H9 (cell line): Measurements from ENCODE around the gene FBXO47. TPM values are rescaled to one million over a fixed set of nuclear protein-coding genes. Genes with fewer than 3 reads are reported as not detected.

Experiments used
- DNase-seq: peaks from one replicate; pipeline ENCODE4 v3.0.0-alpha.2; 2017
- H2AFZ ChIP-seq: one replicate; pipeline ENCODE4 v1.6.1; 2013; ENCODE audit warnings: mild to moderate bottlenecking, low read length, control low read depth, moderate library complexity
- H2AK5ac ChIP-seq: 2 replicates; pipeline ENCODE4 v1.6.1; 2013; ENCODE audit warnings: low read length, control low read depth, mixed read lengths; ENCODE audit not compliant: insufficient read length
- H2BK120ac ChIP-seq: one replicate; pipeline ENCODE4 v1.6.1; 2013; ENCODE audit warnings: low read depth, mild to moderate bottlenecking, low read length, control low read depth, inconsistent platforms; ENCODE audit not compliant: poor library complexity, severe bottlenecking
- H2BK12ac ChIP-seq: 2 replicates; pipeline ENCODE4 v1.6.1; 2013; ENCODE audit warnings: low read length, control low read depth, mixed read lengths, low read depth; ENCODE audit not compliant: insufficient read length
- H2BK15ac ChIP-seq: 2 replicates; pipeline ENCODE4 v1.6.1; 2013; ENCODE audit warnings: low read depth, low read length, control low read depth
- H2BK20ac ChIP-seq: one replicate; pipeline ENCODE4 v1.6.1; 2013; ENCODE audit warnings: low read depth, mild to moderate bottlenecking, low read length, control low read depth, inconsistent platforms; ENCODE audit not compliant: poor library complexity, severe bottlenecking
- H2BK5ac ChIP-seq: 2 replicates; pipeline ENCODE4 v1.6.1; 2013; ENCODE audit warnings: low read length, control low read depth, mixed read lengths; ENCODE audit not compliant: insufficient read length
- H3K14ac ChIP-seq: 2 replicates; pipeline ENCODE4 v1.6.1; 2013; ENCODE audit warnings: low read length, control low read depth; ENCODE audit not compliant: insufficient read depth
- H3K18ac ChIP-seq: 2 replicates; pipeline ENCODE4 v1.6.1; 2013; ENCODE audit warnings: low read depth, mild to moderate bottlenecking, mixed read lengths, low read length, control low read depth; ENCODE audit not compliant: insufficient read length
- H3K23ac ChIP-seq: 2 replicates; pipeline ENCODE4 v1.6.1; 2013; ENCODE audit warnings: low read length, control low read depth, mixed read lengths, low read depth; ENCODE audit not compliant: insufficient read length
- H3K23me2 ChIP-seq: 2 replicates; pipeline ENCODE4 v1.6.1; 2013; ENCODE audit warnings: low read depth, mild to moderate bottlenecking, mixed read lengths, low read length, control low read depth; ENCODE audit not compliant: insufficient read length, poor library complexity, severe bottlenecking
- H3K27ac ChIP-seq: 2 replicates; pipeline ENCODE4 v1.5.1; 2013; ENCODE audit warnings: low read length, control low read depth, mixed read lengths, low read depth; ENCODE audit not compliant: insufficient read length
- H3K27me3 ChIP-seq: 2 replicates; pipeline ENCODE4 v1.6.1; 2013; ENCODE audit warnings: low read length, control low read depth, inconsistent platforms; ENCODE audit not compliant: insufficient read depth
- H3K4ac ChIP-seq: 2 replicates; pipeline ENCODE4 v1.6.1; 2013; ENCODE audit warnings: low read depth, mild to moderate bottlenecking, control low read depth, inconsistent platforms, low read length, moderate library complexity
- H3K4me1 ChIP-seq: 2 replicates; pipeline ENCODE4 v1.6.1; 2013; ENCODE audit warnings: low read length, control low read depth, inconsistent platforms; ENCODE audit not compliant: insufficient read depth
- H3K4me2 ChIP-seq: 2 replicates; pipeline ENCODE4 v1.6.1; 2013; ENCODE audit warnings: low read length, control low read depth, mixed read lengths; ENCODE audit not compliant: insufficient read length, insufficient read depth
- H3K56ac ChIP-seq: 2 replicates; pipeline ENCODE4 v1.6.1; 2013; ENCODE audit warnings: low read depth, mild to moderate bottlenecking, mixed read lengths, low read length, control low read depth; ENCODE audit not compliant: insufficient read length
- H3K79me1 ChIP-seq: 2 replicates; pipeline ENCODE4 v1.6.1; 2013; ENCODE audit warnings: low read depth, mild to moderate bottlenecking, moderate library complexity, low read length, control low read depth, inconsistent platforms; ENCODE audit not compliant: insufficient read depth, poor library complexity, severe bottlenecking
- H3K79me2 ChIP-seq: 2 replicates; pipeline ENCODE4 v1.6.1; 2013; ENCODE audit warnings: low read length, control low read depth, inconsistent platforms; ENCODE audit not compliant: insufficient read depth
- H3K9ac ChIP-seq: 2 replicates; pipeline ENCODE4 v1.6.1; 2013; ENCODE audit warnings: low read length, control low read depth, mixed read lengths; ENCODE audit not compliant: insufficient read length; ENCODE audit errors: extremely low read depth
- H3K9me3 ChIP-seq: one replicate; pipeline ENCODE4 v1.6.1; 2013; ENCODE audit warnings: low read depth, low read length, inconsistent platforms; ENCODE audit not compliant: control insufficient read depth
- H3T11ph ChIP-seq: one replicate; pipeline ENCODE4 v1.6.1; 2013; ENCODE audit warnings: mild to moderate bottlenecking, low read length, control low read depth, inconsistent platforms
- H4K20me1 ChIP-seq: one replicate; pipeline ENCODE4 v1.6.1; 2013; ENCODE audit not compliant: control insufficient read depth, insufficient read length, insufficient read depth
- H4K5ac ChIP-seq: 2 replicates; pipeline ENCODE4 v1.6.1; 2013; ENCODE audit warnings: low read depth, mild to moderate bottlenecking, mixed read lengths, low read length, control low read depth; ENCODE audit not compliant: insufficient read length
- H4K8ac ChIP-seq: replicated peaks from 2 replicates; pipeline ENCODE4 v1.6.1; 2013; ENCODE audit warnings: low read length, control low read depth, mixed read lengths, low read depth; ENCODE audit not compliant: insufficient read length
- H4K91ac ChIP-seq: 2 replicates; pipeline ENCODE4 v1.6.1; 2013; ENCODE audit warnings: low read depth, mild to moderate bottlenecking, moderate library complexity, mixed read lengths, low read length, control low read depth; ENCODE audit not compliant: insufficient read length
- H3K27ac Mint-ChIP-seq, 3 experiments: 2 replicates in 2 of 3; 3 replicates in 1 of 3; pipeline ENCODE4 v1.8.0; 2020 to 2021; ENCODE audit warnings: mixed read lengths in 3 of 3, mild to moderate bottlenecking in 1 of 3, moderate library complexity in 1 of 3
- H3K27me3 Mint-ChIP-seq: 2 replicates; pipeline ENCODE4 v1.8.0; 2021; ENCODE audit warnings: low read depth, mild to moderate bottlenecking, moderate library complexity, mixed read lengths
- H3K36me3 Mint-ChIP-seq, 3 experiments: 2 replicates in 2 of 3; 3 replicates in 1 of 3; pipeline ENCODE4 v1.8.0; 2020 to 2021; ENCODE audit warnings: low read depth in 3 of 3, mixed read lengths in 3 of 3; ENCODE audit not compliant: insufficient read depth in 1 of 3
- H3K4me1 Mint-ChIP-seq, 2 experiments: 2 replicates each; pipeline ENCODE4 v1.8.0; 2020; ENCODE audit warnings: mixed read lengths in 2 of 2
- H3K4me3 Mint-ChIP-seq, 2 experiments: 2 replicates in 1 of 2; 3 replicates in 1 of 2; pipeline ENCODE4 v1.8.0; 2020 to 2021; ENCODE audit warnings: mild to moderate bottlenecking in 2 of 2, mixed read lengths in 2 of 2, moderate library complexity in 1 of 2
- H3K9me3 Mint-ChIP-seq, 2 experiments: 2 replicates in 1 of 2; 3 replicates in 1 of 2; pipeline ENCODE4 v1.8.0; 2020; ENCODE audit warnings: mild to moderate bottlenecking in 2 of 2, mixed read lengths in 2 of 2, moderate library complexity in 1 of 2
- WGBS: extraction: QIAGEN DNeasy Blood & Tissue Kit; methylation state at CpG from one replicate; pipeline ENCODE4 v1.1.7; 2013; ENCODE audit warnings: missing lambda C conversion rate, low lambda C conversion rate, mixed read lengths; ENCODE audit not compliant: insufficient read length; ENCODE audit errors: extremely low coverage; 5-methylcytosine and 5-hydroxymethylcytosine counted together
- total RNA-seq: library from RNA; stranded (reverse); gene quantifications from 2 replicates; pipeline ENCODE4 v1.2.1, GENCODE V29; 2021
- TF ChIP-seq, protein P1 (sequence below): fragments of 200-600 bp; sonication (generic); conservative IDR thresholded peaks from 3 replicates; pipeline ENCODE4 v1.8.0; 2021; ENCODE audit warnings: antibody characterized with exemption, mild to moderate bottlenecking

The FBXO47 gene
- total RNA-seq, 1 experiment from 2014 or later, result not detected

DNA sequence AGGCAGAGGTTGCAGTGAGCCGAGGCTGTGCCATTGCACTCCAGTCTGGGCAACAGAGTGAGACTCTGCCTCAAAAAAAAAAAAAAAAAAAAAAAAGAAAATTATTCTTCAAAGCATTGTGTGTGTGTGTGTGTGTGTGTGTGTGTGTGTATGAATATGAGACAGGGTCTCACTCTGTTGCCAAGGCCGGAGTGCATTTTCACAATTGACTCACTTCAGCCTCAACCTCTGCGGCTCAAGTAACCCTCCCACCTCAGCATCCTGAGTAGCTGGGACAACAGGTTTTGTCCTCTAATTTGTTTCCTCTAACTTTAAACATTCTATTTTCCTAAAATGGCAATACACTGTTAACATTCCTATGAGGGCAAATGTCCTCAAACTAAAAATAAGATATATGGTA, 7.7 kb downstream of the FBXO47 start:
- Histone ChIP-seq H3K4me1 (no peaks in the 10 kb centered on the region), H4K5ac (no peak overlapping the region), H2BK120ac (no peak overlapping the region), H4K8ac (no peak overlapping the region), H2BK12ac (no peak overlapping the region), H3K27ac (no peak overlapping the region), H3K23ac (no peak overlapping the region), H2BK20ac (no peak overlapping the region), H3K27me3 (no peaks in the 10 kb centered on the region), H4K91ac (no peak overlapping the region), H3K14ac (no peak overlapping the region), H3K23me2 (no peaks in the 10 kb centered on the region), H2BK5ac (no peak overlapping the region), H3K4me2 (no peak overlapping the region), H3K4ac (no peak overlapping the region), H4K20me1 (no peaks in the 10 kb centered on the region), H3K56ac (no peak overlapping the region), H3K79me2 (no peaks in the 10 kb centered on the region), H3K18ac (no peak overlapping the region), H3K9ac (no peak overlapping the region), H3K9me3 (no peaks in the 10 kb centered on the region), H2AK5ac (no peak overlapping the region), H2BK15ac (no peak overlapping the region), H3K79me1 (no peaks in the 10 kb centered on the region), H2AFZ (no peak overlapping the region), H3T11ph (no peak overlapping the region)
- no peaks in the 10 kb centered on the region for H3K9me3 Mint-ChIP-seq
- no CpG with 5 or more reads among the region's 3 CpGs for WGBS
- H3K27me3 Mint-ChIP-seq, result no peaks in the 10 kb centered on the region
- H3K27ac Mint-ChIP-seq, result no peak overlapping the region
- no peaks in the 10 kb centered on the region for H3K4me1 Mint-ChIP-seq
- TF ChIP-seq, protein P1, sequence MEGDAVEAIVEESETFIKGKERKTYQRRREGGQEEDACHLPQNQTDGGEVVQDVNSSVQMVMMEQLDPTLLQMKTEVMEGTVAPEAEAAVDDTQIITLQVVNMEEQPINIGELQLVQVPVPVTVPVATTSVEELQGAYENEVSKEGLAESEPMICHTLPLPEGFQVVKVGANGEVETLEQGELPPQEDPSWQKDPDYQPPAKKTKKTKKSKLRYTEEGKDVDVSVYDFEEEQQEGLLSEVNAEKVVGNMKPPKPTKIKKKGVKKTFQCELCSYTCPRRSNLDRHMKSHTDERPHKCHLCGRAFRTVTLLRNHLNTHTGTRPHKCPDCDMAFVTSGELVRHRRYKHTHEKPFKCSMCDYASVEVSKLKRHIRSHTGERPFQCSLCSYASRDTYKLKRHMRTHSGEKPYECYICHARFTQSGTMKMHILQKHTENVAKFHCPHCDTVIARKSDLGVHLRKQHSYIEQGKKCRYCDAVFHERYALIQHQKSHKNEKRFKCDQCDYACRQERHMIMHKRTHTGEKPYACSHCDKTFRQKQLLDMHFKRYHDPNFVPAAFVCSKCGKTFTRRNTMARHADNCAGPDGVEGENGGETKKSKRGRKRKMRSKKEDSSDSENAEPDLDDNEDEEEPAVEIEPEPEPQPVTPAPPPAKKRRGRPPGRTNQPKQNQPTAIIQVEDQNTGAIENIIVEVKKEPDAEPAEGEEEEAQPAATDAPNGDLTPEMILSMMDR, result no peak
- H3K4me3 Mint-ChIP-seq, result no peak overlapping the region
- DNase-seq, result no peak
- no peaks in the 10 kb centered on the region for H3K36me3 Mint-ChIP-seq
